ENCODE data around the gene GNG2. TPM values are rescaled to one million over a fixed set of nuclear protein-coding genes. Genes with fewer than 3 reads are reported as not detected.

Gene GNG2
- total and polyA plus RNA-seq, 7 donors, result 1.4 to 8.2 (median 2.1) TPM

- intact Hi-C loops (cut with DNase I), result no loop called here
- TF ChIP-seq CTCF (IDR thresholded peaks at IDR 0.05), result no peak
- no peaks in the 10 kb centered on the region for H3K9me3 ChIP-seq
- 49 to 60% (median 50%) methylated on average over 2 of the region's 2 CpGs for WGBS, 3 donors
- no peak for DNase-seq
- no peaks in the 10 kb centered on the region for H3K4me1 ChIP-seq
- no peak overlapping the region for H3K27ac ChIP-seq
- H3K36me3 ChIP-seq (ENCODE audit: insufficient read depth in 1 of 2, low read depth in 1 of 2), result no peaks in the 10 kb centered on the region
- no peak overlapping the region for H3K4me3 ChIP-seq
- peaks cover 0 to 3% (median 0%) of the 10 kb centered on the region in 3 donors for H3K27me3 ChIP-seq (ENCODE audit: insufficient read depth in 3 of 3, low read length in 2 of 3)
- no peak for ATAC-seq
Measured at GRCh38 chr14:51881636-51882035, 21.2 kb downstream of the GNG2 start.

GRCh38 chr14:51883232-51883631, 22.8 kb downstream of the GNG2 start:
- 73 to 80% (median 74%) methylated on average over 2 of the region's 2 CpGs for WGBS, 3 donors
- no peak overlapping the region for H3K27ac ChIP-seq
- H3K36me3 ChIP-seq (ENCODE audit: insufficient read depth in 1 of 2, low read depth in 1 of 2), result no peaks in the 10 kb centered on the region
- no peak overlapping the region for H3K4me3 ChIP-seq
- peaks cover 0 to 3% (median 0%) of the 10 kb centered on the region in 3 donors for H3K27me3 ChIP-seq (ENCODE audit: insufficient read depth in 3 of 3, low read length in 2 of 3)
- DNase-seq, result no peak
- intact Hi-C loops (cut with DNase I), result no loop called here
- H3K9me3 ChIP-seq, result no peaks in the 10 kb centered on the region
- no peak for TF ChIP-seq CTCF (IDR thresholded peaks at IDR 0.05)
- H3K4me1 ChIP-seq, result no peaks in the 10 kb centered on the region
- no peak for ATAC-seq

- H3K9me3 ChIP-seq, result no peaks in the 10 kb centered on the region
- H3K4me3 ChIP-seq, result no peak overlapping the region
- peaks cover 0 to 3% (median 0%) of the 10 kb centered on the region in 3 donors for H3K27me3 ChIP-seq (ENCODE audit: insufficient read depth in 3 of 3, low read length in 2 of 3)
- ATAC-seq (peak in 3 of 4 donors; percentile 33 to 54 (median 49)), DNase-seq (no peak)
- TF ChIP-seq CTCF (IDR thresholded peaks at IDR 0.05), result no peak
- no peaks in the 10 kb centered on the region for H3K4me1 ChIP-seq
- intact Hi-C loops (cut with DNase I), result no loop called here
- 46 to 59% (median 55%) methylated on average over 7 of the region's 7 CpGs for WGBS, 3 donors
- H3K36me3 ChIP-seq (ENCODE audit: insufficient read depth in 1 of 2, low read depth in 1 of 2), result no peaks in the 10 kb centered on the region
- no peak overlapping the region for H3K27ac ChIP-seq
Measured at GRCh38 chr14:51884086-51884927, 23.9 kb downstream of the GNG2 start.

GRCh38 chr14:51889851-51890250, 29.4 kb downstream of the GNG2 start:
- ATAC-seq (no peak), DNase-seq (no peak)
- Histone ChIP-seq H3K4me3 (no peak overlapping the region), H3K36me3 (ENCODE audit: insufficient read depth in 1 of 2, low read depth in 1 of 2) (no peaks in the 10 kb centered on the region), H3K4me1 (no peaks in the 10 kb centered on the region), H3K9me3 (no peaks in the 10 kb centered on the region), H3K27me3 (ENCODE audit: insufficient read depth in 3 of 3, low read length in 2 of 3) (peaks cover 0 to 3% (median 0%) of the 10 kb centered on the region in 3 donors), H3K27ac (no peak overlapping the region)
- WGBS, 3 donors, result 59 to 69% (median 60%) methylated on average over 2 of the region's 2 CpGs
- TF ChIP-seq CTCF (IDR thresholded peaks at IDR 0.05), result no peak
- intact Hi-C loops (cut with DNase I), result no loop called here

All from psoas muscle (tissue), 8 donors.